NCI-H526 (cell line): Measurements from ENCODE around the gene KRTAP5-1.
A peak's percentile ranks its signal among the peaks of the same experiment; 100 is the strongest.
"Not testable (repeated sequence)": the region's sequence is repeated elsewhere in the genome, so short reads cannot be mapped to it uniquely, and the experiment has no call there.

Experiments used
- DNase-seq, 2 experiments: peaks; one replicate each; lab custom pipeline; 2025; lab: John Stamatoyannopoulos, UW

The KRTAP5-1 gene

DNA sequence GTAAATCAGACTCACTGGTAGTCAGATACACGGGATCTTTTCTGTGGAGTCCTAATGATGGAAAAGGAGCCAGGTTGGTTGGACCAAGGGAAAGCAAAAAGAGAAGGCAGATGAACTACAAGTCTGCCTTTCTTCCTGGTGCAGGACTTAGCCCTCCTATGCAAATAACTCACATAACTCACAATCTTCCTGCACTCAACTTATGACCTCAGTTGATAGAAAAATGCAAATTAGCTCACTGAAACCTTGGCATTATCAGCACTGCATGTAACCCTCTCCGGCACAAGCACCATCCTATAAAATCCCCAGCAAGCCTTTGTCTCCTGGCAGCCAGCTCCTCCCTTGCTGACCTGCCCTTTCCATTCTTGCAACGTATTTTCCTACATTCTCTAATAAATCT is 16.6 kb upstream of the KRTAP5-1 start:
- peak; percentile 86 to 92 for DNase-seq

DNA sequence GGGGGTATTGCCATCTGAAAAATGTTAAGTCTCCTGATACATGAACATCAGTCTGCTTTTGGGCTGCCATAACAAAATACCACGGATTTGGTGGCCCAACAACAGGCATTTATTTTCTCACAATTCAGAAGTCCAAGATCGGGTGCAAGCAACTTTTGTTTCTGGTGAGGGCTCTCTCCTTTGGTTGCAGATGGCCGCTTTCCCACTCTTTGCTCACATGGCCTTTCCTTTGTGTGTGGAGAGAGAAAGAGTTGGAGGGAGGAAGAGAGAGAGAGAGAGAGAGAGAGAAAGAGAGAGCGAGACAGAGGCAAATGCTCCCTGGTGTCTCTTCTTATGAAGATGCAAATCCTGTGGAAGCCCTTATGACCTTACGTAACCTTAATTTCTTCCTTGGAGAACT is 15.5 kb upstream of the KRTAP5-1 start:
- DNase-seq = no peak

DNA sequence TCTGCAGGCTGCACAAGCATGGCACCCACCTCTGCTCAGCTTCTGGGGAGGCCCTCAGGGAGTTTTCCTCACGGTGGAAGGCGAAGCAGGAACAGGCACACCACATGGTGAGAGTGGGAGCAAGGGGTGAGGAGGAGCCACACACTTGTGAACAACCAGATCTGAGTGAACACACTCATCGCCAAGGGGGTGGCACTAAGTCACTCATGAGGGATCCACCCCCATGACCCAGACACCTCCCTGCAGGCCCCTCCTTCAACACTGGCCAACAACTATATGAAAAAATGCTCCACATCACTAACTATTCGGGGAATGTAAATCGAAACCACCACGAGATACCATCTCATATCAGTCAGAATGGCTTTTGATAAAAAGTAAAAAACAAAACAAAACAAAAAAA is 13.7 kb upstream of the KRTAP5-1 start:
- DNase-seq = no peak

DNA sequence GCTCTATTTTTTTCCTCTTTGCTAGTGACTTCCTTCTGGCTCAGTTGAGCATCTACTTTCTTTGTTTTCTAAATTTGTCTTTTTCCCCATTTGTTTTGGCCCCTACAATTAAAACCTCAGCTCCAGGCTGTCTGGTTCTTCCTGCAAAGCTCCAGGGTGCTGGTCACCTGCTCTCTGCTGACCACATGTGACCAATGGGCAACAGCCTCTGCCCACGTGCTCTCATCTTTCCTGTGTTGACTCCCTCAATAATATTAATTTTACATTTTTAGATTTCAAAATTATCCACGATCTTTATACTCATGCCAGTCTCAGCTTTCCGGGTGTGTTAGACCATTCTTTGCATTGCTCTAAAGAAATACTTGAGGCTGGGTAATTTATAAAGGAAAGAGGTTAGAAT is 13.3 kb upstream of the KRTAP5-1 start:
- not testable (repeated sequence) for DNase-seq

DNA sequence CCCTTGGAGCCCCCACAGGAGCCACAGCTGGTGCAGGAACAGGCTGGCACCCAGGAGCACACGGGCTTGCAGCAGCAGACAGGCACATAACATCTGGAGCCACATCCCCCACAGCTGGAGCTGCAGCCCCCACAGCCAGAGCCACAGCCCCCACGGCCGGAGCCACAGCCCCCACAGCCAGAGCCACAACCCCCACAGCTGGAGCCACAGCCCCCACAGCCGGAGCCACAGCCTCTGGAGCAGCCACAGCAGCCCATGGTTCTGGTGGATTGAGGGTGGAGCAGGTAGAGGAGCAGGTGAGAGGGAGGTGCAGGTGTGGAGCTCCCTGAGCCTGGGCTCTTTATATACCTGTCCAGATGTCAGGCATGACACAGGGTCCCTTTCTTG is 12.9 kb upstream of the KRTAP5-1 start, which contains the start of gene KRTAP5-2:
TSS of gene KRTAP5-2 (minus strand) at position 301 of the 387 bp plus-strand sequence. CDS start at position 257, 44 bp downstream.
- DNase-seq = no peak

DNA sequence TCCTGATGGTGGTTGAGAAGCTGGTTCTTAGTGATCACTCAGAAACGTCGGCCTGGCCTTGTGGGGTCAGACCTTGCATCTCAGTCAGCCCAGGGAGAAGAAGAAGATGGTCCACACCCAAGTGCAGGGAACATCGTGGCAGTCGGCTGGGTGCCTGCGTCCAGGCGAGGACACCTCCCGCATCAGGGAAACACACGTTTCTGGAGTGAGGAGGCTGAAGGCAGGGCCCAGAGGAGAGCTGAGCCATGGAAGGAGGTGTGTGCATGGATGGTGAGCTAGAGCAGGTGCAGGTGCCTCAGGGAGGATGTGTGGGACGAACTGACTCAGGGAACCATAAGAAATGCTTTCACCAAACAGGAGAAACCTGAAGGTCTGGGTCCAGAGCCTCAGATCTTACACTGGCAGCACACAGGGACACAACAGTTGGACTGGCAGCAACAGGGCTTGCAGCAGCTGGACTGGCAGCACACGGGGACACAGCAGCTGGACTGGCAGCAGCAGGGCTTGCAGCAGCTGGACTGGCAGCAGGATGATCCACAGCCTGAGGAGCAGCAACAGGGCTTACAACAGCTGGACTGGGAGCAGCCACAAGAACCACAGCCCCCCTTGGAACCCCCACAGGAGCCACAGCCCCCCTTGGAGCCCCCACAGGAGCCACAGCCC is 12.4 kb upstream of the KRTAP5-1 start:
- no peak for DNase-seq

DNA sequence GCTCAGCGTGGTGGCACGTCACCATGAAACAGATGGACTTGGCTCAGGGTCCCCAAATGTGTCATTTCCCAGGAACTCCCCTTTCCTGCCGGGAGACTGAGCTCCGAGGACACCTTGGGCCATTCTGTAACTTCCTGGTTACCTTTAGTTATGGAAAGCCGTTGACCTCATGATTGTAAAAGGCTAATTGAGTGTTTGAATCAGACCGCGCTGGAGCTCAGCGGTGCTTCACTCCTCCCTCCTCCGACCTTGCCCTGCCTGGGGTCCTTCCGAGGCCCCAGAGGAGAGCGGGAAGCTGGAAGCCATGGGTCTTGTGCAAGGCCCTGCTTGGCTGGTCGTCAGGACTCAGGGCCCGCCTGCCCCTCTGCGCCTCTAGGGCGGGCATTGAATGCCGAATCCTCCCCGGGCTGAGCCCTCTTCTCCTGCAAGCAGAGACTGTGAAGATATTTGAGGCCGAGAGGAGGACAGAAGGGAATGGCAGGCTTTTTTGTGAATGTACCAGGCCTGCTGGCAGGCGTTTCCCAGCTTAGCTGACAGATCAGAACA is 11.6 kb upstream of the KRTAP5-1 start:
- DNase-seq = not testable (repeated sequence)

DNA sequence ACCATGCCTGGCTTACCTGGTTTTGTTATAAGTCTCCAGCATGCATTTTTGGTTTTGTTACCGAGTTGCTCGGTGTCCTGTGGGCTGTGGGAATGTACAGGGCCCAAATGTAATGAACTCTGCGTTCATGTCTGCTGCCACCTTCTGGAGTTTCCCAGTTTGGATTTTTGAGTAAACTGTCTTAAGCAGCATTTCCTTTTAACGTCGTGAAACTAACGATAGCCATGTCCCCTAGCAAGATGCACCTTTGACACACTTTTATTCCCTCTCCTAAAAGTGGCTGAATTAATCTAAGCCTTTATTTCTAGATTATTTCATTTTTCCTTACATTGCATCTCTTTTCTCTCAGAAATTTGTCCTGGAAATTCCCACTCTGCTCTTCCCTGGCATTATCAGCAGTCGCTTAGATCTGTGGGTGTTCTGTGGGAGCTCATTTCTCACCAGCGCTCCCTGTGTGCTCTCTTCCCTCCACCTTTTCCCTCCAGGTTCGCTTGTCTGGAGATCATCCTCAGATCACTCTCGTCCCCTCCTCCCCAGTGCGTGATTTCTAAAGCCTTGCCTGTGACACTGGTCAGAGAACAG is 11.0 kb upstream of the KRTAP5-1 start:
- DNase-seq = peak in 1 of 2 experiments; percentile 29

DNA sequence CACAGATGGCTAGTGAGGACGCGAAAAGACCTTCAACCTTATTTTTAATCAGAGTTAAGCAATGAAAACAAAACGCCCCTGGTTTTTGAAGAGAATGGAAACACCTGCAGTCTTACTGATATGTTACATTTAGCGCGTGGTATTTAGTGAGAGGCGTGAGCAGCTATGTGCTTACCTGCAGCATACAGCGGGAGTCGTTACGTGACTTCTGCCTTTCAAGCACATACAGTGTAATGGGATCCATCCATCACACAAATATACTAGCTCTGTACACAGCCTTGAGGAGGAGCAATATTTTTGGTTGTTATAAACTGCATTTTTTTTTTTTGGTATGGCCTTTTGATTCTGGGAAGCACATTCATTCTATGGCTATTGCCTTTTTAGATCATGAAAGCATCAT is 7.5 kb upstream of the KRTAP5-1 start:
- no peak for DNase-seq

DNA sequence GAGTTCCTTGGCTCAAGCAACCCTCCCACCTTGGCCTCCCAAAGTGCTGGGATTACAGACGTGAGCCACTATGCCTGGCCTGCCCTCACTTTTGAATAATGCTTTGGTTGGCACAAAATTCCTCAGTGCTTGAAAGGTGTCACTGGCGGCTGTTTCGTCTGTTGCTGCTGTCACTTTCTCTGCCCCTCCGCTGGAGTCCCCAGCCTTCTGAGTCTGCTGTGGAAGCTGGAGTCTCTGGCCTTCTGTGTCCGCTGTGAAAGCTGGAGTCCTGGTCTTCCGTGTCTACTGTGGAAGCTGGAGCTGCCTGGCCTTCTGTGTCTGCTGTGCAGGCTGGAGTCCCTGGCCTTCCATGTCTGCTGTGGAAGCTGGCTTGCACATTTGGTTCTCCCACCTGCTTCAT is 4.9 kb upstream of the KRTAP5-1 start:
- DNase-seq = no peak

DNA sequence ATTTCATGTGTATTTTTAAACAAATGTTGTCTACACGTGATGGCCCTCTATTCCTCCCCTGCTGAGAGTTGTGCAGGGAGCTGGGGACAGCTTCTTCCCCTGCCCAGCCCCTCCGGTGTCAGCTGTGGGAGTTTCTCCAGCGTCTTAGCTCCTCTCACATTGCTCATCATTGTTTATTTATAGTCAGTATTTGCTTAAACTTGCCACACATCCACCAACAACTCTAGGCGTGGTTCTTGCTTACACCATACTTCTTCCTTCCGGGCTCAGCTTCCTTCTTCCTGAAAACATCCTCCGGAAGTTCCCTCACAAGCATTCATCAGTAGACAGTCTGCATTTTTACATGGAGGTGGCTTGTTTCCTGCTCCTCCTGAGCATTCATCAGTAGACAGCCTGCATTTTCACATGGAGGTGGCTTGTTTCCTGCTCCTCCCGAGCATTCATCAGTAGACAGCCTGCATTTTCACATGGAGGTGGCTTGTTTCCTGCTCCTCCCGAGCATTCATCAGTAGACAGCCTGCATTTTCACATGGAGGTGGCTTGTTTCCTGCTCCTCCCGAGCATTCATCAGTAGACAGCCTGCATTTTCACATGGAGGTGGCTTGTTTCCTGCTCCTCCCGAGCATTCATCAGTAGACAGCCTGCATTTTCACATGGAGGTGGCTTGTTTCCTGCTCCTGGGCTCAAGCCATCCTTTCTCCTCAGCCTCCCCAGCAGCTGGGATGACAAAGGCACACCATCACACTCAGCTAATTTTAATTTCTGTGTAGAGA is 4.3 kb upstream of the KRTAP5-1 start:
- DNase-seq = not testable (repeated sequence)

DNA sequence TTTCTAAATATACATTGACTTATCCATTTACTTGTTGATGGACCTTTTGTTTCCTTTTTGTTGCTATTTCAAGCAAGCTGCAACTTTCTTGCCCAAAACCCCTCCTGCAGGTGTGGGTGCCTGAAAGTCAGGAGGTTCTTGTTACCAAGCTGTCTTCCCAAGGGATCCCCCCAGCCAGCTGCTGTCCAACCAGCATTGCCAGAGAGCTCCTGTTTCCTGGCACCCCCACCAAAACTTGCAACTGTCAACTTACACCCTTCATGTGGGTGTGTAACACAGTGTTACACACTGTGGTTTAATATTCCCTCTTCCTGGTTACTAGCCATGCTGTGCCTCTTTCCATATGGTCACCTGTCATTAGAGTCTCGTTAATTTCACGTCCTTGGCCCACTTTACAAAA is 1.6 kb upstream of the KRTAP5-1 start:
- DNase-seq = no peak

DNA sequence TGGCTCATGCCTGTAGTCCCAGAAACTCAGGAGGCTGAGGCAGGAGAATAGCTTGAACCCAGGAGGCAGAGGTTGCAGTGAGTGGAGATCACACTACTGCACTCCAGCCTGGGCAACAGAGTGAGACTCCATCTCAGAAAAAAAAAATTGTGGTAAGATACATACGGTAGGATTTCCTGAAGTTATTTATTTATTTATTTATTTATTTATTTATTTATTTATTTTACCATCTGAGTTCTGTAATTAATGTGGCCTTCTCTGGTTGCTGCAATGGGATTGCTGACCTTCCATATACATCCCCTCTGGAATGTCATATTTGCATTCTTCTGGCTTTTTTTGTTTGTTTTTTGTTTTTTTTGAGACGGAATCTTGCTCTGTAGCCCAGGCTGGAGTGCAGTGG is 2.2 kb downstream of the KRTAP5-1 start:
- DNase-seq = not testable (repeated sequence)

DNA sequence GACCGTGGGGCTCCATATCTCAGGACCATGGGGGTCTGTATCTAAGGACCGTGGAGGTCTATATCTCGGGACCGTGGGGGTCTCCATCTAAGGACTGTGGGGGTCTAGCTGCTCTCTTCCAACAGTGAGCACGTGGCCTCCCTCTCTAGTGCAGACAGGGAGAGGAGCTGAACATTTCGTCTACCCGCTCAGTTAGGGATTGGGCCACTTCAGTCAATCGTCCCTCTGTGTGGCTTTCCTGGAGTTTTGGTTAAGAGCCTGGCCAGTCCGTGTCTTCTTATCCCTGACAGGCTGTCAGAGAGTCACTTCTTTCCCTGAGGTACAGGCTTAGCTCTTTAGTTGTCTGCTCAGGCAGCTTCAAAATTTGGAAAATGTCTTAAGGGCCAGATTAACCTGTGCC is 3.1 kb downstream of the KRTAP5-1 start:
- no peak for DNase-seq

DNA sequence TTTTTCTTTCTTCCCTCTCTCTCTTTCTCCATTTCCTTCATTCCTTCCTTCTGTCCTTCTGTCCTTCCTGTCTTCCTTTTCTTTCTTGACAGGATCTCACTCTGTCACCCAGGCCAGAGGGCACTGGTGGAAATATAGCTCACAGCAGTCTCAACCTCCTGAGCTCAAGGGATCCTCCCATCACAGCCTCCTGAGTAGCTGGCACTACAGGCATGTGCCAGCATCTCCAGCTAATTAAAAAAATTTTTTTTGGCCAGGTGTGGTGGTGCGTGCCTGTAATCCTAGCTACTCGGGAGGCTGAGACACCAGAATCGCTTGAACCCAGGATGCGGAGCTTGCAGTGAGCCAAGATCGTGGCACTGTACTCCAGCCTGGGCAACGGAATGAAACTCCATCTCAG is 8.3 kb downstream of the KRTAP5-1 start:
- no peak for DNase-seq

DNA sequence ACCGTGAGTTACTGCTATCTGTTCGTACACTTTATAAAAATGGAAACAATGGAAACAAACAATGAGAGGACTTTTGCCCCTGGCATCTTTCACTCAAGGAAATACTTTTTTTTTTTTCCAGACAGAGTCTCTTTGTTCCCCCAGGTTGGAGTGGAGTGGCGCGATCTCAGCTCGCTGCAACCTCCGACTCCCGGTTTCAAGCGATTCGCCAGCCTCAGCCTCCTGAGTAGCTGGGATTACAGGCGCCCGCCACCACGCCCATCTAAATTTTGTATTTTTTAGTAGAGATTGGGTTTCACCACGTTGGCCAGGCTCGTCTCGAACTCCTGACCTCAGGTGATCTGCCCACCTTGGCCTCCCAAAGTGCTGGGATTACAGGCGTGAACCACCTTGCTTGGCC is 9.3 kb downstream of the KRTAP5-1 start:
- not testable (repeated sequence) for DNase-seq

DNA sequence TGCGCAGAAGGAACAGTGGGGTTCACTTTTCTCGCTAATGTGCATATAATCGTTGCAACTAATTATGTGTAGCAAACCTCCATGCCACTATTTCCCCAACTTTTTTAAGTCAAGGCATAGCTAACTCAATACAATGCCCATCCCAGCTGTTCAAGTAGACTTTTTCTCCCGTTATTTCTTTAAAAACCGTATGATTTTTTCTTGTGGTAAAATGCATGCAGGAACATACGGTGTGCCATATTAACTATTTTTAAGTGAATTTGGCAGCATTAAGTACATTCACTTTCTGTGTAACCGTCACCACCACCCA is 10.2 kb downstream of the KRTAP5-1 start:
- DNase-seq = no peak

DNA sequence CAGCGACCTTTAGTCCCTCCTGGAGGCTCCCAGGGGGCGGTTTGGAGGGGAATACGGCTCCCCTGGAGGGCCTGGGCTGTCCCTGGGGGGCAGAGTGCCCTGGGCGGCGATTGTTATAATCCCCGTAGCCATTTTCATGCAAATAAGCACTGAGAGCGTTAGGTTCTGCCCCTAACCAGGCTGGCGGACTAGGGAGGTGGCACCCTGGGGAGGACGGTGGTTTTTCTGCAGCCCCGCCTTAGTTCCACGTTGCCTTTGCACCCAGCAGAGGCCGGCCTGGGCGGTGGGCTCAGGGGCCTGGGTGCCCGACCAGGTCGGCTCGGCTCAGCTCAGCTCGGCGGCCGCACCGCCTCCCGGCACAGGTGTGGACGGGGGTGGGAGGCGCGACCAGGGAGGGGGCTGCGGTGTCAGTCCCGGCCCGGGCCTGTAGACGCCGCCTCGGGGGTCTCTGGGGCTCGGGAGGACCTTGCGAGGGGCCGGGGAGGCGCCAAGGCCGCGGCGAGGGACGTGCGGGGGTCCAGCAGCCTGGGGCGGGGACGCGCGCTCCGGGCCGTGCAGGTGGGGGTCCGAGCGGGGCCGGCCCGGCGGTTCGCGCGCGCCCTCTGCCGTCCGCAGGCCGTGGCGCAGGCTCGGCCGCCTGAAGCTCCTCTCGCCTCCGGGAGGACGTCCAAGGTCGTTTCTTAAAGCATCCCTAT is 10.7 kb downstream of the KRTAP5-1 start:
- DNase-seq = peak; percentile 93 to 97

DNA sequence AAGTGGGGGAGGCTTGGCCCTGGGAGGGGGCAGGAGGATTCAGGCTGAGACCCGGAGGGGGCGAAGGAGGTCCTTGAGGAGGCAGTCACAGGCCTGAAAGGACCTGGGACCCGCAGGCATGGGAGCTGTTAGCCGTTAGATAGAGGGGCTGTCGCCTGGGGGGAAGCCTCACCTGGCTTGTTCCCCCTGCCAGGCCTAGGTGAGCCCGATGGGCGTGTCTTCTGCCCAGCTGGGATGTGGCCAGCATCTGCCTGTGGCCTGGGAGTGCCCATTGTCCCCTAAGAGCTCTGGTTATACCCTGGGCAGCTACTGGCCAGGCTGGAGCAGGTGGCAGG is 11.2 kb downstream of the KRTAP5-1 start:
- DNase-seq = peak; percentile 93 to 97

DNA sequence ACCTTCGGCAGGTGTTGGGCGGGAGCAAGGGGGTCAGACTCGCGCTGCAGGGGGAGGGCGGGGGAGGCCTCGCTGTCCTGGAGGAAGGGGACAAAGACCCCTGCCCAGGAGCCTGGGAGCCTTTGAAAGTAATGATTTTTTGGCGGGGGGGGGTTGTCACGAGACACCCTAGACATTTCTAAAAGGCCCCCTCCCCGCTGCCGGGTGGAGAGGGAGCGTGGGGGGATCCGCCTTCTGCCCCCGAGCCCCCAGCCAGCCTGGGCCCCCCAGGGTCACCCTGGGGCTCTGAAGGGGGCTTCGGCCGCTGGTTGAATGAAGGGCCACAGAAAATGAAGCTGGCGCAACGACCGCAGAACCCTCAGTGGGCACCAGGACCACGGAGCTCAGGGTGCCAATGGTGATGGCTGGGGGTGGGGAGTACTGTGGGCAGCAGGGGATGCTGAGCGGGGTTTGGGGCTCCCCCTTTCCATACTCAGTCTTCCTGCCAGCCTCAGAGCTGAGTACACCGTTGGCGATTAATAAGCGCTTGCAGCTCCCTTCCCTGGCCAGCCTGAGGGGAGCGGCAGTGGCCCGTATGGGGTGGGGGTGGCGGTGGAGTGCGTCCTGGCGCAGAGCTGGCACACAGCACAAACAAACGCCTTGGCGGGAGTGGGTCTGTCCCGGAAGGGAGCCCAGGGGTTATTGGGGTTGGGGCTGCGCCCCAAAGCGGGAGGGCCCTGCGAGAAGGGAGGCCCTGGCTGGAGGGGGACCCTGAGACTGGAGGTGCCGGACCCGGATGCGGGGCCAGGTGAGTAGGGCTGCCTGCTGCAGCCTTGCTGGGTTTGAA is 11.8 kb downstream of the KRTAP5-1 start:
- DNase-seq = no peak

DNA sequence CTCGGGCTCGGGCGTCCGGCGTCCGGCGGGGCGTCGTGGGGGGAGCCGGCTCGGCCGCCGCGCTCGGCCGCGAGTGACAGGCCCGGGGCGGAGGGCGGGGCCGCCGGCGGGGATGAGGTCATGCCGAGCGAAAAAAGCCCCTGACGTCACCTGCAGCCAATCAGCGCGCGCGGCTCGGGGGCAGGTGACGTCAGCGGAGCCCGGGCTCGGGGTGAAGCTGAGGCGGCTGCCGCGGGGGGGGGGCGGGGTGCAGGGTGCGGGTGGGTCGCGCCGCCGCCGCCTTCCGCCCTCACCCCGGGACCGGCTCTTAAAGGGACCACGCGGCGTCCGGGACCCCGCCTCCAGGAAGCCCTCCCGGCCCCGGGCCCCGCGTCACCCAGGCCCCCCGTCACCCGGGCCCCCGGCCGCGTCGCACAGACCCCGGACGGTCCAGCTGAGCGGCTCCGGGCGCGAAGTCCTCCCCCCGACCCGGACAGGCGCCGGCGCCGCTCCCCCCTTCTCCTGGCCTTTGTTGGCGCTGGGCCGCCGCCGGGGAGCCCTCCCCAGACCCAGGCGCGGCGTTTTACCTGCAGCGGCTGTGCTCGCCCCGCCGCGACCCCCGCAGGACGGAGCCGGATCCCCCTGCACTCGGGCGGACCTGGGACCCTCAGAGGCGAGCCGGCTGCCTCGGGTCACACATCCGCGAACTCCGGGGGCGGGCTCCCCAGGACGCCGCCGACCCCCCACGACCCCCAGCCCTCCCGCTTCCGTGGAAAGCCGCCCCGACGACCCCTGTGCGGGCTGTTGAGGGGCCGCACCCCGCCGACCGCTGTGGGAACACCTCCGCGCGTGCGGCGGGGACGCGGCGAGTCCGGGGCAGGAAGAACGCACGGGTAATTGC is 12.6 kb downstream of the KRTAP5-1 start, which contains the start of gene DUSP8:
TSS of gene DUSP8 (minus strand) at position 75 of the 880 bp plus-strand sequence. CDS start 6,445 bp downstream, outside the sequence.
- peak; percentile 29 to 92 for DNase-seq
